Measurements from ENCODE around the gene ADH1B.

GRCh38 chr4:99359480-99360204, 38.4 kb upstream of the ADH1B start:
- no peak for TF ChIP-seq POLR2A (IDR thresholded peaks at IDR 0.05; ENCODE audit: borderline replicate concordance, extremely low read depth, insufficient read depth, insufficient read length)
- no peak for TF ChIP-seq CTCF (IDR thresholded peaks at IDR 0.05 in 2 of 3, conservative IDR thresholded peaks at IDR 0.05 in 1 of 3; ENCODE audit: borderline replicate concordance in 1 of 3, insufficient read depth in 1 of 3, low read depth in 2 of 3, low read length in 2 of 3)

All from HCT116 (cell line).